CD14-positive monocyte (primary cell): ENCODE measurements around the gene APOBEC4. TPM values are rescaled to one million over a fixed set of nuclear protein-coding genes. Genes with fewer than 3 reads are reported as not detected.

ENCODE experiments used
- DNase-seq, 3 donors: peaks; one replicate each; pipeline ENCODE4 v3.0.0-alpha.2; 2011 to 2022
- H2AFZ ChIP-seq: 2 replicates; pipeline ENCODE4 v1.6.0; 2012; ENCODE audit warnings: mild to moderate bottlenecking, low read depth, low read length, inconsistent platforms; ENCODE audit not compliant: insufficient read depth, poor library complexity, severe bottlenecking
- H3K27ac ChIP-seq, 2 donors: 1 replicate in 1 of 2; 2 replicates in 1 of 2; pipeline ENCODE4 v1.5.1; 2012 to 2013; ENCODE audit warnings: low read length in 2 of 2, control low read depth in 1 of 2, inconsistent platforms in 1 of 2, low read depth in 1 of 2, mild to moderate bottlenecking in 1 of 2
- H3K27me3 ChIP-seq, 2 donors: one replicate each; pipeline versions ENCODE4 v1.6.0 to v1.6.1; 2011 to 2013; ENCODE audit warnings: low read length in 2 of 2; ENCODE audit not compliant: control insufficient read depth in 2 of 2, insufficient read depth in 2 of 2
- H3K36me3 ChIP-seq, 2 donors: replicated peaks in 1 of 2; 1 replicate in 1 of 2; 2 replicates in 1 of 2; pipeline versions ENCODE4 v1.5.1 to v1.6.1; 2012 to 2013; ENCODE audit warnings: low read length in 2 of 2, control low read depth in 1 of 2, inconsistent platforms in 1 of 2, mild to moderate bottlenecking in 1 of 2; ENCODE audit not compliant: insufficient read depth in 2 of 2, control insufficient read depth in 1 of 2
- H3K4me1 ChIP-seq, 2 donors: 1 replicate in 1 of 2; 2 replicates in 1 of 2; pipeline versions ENCODE4 v1.5.1 to v1.6.1; 2012 to 2013; ENCODE audit warnings: low read length in 2 of 2, control low read depth in 1 of 2, inconsistent platforms in 1 of 2, mild to moderate bottlenecking in 1 of 2, moderate library complexity in 1 of 2; ENCODE audit not compliant: insufficient read depth in 2 of 2, control insufficient read depth in 1 of 2
- H3K4me2 ChIP-seq: replicated peaks from 2 replicates; pipeline ENCODE3; 2012; ENCODE audit warnings: low read length, moderate library complexity, mild to moderate bottlenecking; ENCODE audit not compliant: poor library complexity, severe bottlenecking; ENCODE audit errors: extremely low read depth
- H3K4me3 ChIP-seq, 3 experiments: fragments of 200-600 bp in 1 of 3; sonication (generic) in 1 of 3; replicated peaks in 1 of 3; 1 replicate in 2 of 3; 2 replicates in 1 of 3; pipeline ENCODE4 v1.5.1; 2011 to 2013; ENCODE audit warnings: low read length in 3 of 3, mild to moderate bottlenecking in 3 of 3, control low read depth in 2 of 3, low read depth in 2 of 3, inconsistent platforms in 1 of 3, moderate library complexity in 1 of 3
- H3K79me2 ChIP-seq: 2 replicates; pipeline ENCODE4 v1.6.0; 2012; ENCODE audit warnings: mild to moderate bottlenecking, control low read depth, inconsistent platforms, low read length, moderate library complexity; ENCODE audit not compliant: insufficient read depth
- H3K9ac ChIP-seq: 2 replicates; pipeline ENCODE4 v1.6.0; 2017; ENCODE audit warnings: low read length, mild to moderate bottlenecking; ENCODE audit not compliant: insufficient read depth, poor library complexity, severe bottlenecking
- H3K9me3 ChIP-seq, 2 donors: replicated peaks in 1 of 2; 1 replicate in 1 of 2; 2 replicates in 1 of 2; pipeline versions ENCODE4 v1.5.1 to v1.6.1; 2012 to 2013; ENCODE audit warnings: low read length in 2 of 2, control low read depth in 1 of 2; ENCODE audit not compliant: control insufficient read depth in 1 of 2, insufficient read depth in 1 of 2
- H4K20me1 ChIP-seq: 2 replicates; pipeline ENCODE4 v1.6.0; 2012; ENCODE audit warnings: mild to moderate bottlenecking, low read length, control low read depth, moderate library complexity; ENCODE audit not compliant: insufficient read depth
- H3K27ac Mint-ChIP-seq, 7 donors: one replicate each; pipeline ENCODE4 v1.8.0; 2020; ENCODE audit warnings: mild to moderate bottlenecking in 7 of 7, mixed read lengths in 7 of 7, moderate library complexity in 6 of 7, inconsistent platforms in 2 of 7
- H3K27me3 Mint-ChIP-seq, 3 donors: one replicate each; pipeline ENCODE4 v1.8.0; 2021 to 2022; ENCODE audit warnings: low read depth in 3 of 3, mild to moderate bottlenecking in 3 of 3, mixed read lengths in 3 of 3, moderate library complexity in 3 of 3, inconsistent platforms in 1 of 3
- H3K36me3 Mint-ChIP-seq, 2 donors: one replicate each; pipeline ENCODE4 v1.8.0; 2020; ENCODE audit warnings: mixed read lengths in 2 of 2, inconsistent platforms in 1 of 2, mild to moderate bottlenecking in 1 of 2
- H3K4me1 Mint-ChIP-seq: one replicate; pipeline ENCODE4 v1.8.0; 2020; ENCODE audit warnings: mild to moderate bottlenecking, mixed read lengths
- H3K4me3 Mint-ChIP-seq, 2 donors: one replicate each; pipeline ENCODE4 v1.8.0; 2020; ENCODE audit warnings: mild to moderate bottlenecking in 2 of 2, mixed read lengths in 2 of 2, moderate library complexity in 1 of 2
- H3K9me3 Mint-ChIP-seq, 7 donors: one replicate each; pipeline ENCODE4 v1.8.0; 2020 to 2022; ENCODE audit warnings: mixed read lengths in 7 of 7, mild to moderate bottlenecking in 6 of 7, moderate library complexity in 6 of 7, inconsistent platforms in 2 of 7
- WGBS: methylation state at CpG from one replicate; pipeline ENCODE4 v1.1.5; 2013; ENCODE audit warnings: missing lambda C conversion rate; ENCODE audit not compliant: insufficient coverage; 5-methylcytosine and 5-hydroxymethylcytosine counted together
- intact Hi-C, 2 donors: fragments of 100-400 bp; cut with micrococcal nuclease; formaldehyde crosslinking; loops; one replicate each; pipeline versions ENCODE4 v1.15.0 to v1.15.1; 2023
- polyA plus RNA-seq, 3 donors: library from polyadenylated mRNA; depleted of rRNA in 1 of 3; unstranded in 2 of 3; stranded (reverse) in 1 of 3; fragments of 300-500 nt in 2 of 3; fragments of >200 nt in 1 of 3; fragmentation: Illumina TruSeq in 2 of 3; gene quantifications; 1 replicate in 2 of 3; 2 replicates in 1 of 3; pipeline ENCODE4 v1.2.3, GENCODE V29; 2012 to 2021
- TF ChIP-seq, protein P1 (sequence below): fragments of 200-600 bp; IDR thresholded peaks from one replicate; pipeline ENCODE4 v1.8.0; 2022; ENCODE audit warnings: antibody characterized with exemption, mild to moderate bottlenecking

APOBEC4 gene
- polyA plus RNA-seq, 3 donors: not detected

GRCh38 chr1:183675883-183676585, 22.9 kb upstream of the APOBEC4 start:
- no peaks in the 10 kb centered on the region for H3K36me3 Mint-ChIP-seq
- H2AFZ ChIP-seq: no peak overlapping the region
- H3K9me3 Mint-ChIP-seq: peaks cover 0 to 8% (median 3%) of the 10 kb centered on the region in 7 donors
- H3K9ac ChIP-seq: no peak overlapping the region
- no peaks in the 10 kb centered on the region for H3K79me2 ChIP-seq
- H3K9me3 ChIP-seq: no peaks in the 10 kb centered on the region
- peaks cover 0 to 3% of the 10 kb centered on the region in 2 donors for H3K27me3 ChIP-seq
- no peaks in the 10 kb centered on the region for H3K4me1 Mint-ChIP-seq
- no peaks in the 10 kb centered on the region for H3K36me3 ChIP-seq
- DNase-seq: no peak
- TF ChIP-seq, protein P1, sequence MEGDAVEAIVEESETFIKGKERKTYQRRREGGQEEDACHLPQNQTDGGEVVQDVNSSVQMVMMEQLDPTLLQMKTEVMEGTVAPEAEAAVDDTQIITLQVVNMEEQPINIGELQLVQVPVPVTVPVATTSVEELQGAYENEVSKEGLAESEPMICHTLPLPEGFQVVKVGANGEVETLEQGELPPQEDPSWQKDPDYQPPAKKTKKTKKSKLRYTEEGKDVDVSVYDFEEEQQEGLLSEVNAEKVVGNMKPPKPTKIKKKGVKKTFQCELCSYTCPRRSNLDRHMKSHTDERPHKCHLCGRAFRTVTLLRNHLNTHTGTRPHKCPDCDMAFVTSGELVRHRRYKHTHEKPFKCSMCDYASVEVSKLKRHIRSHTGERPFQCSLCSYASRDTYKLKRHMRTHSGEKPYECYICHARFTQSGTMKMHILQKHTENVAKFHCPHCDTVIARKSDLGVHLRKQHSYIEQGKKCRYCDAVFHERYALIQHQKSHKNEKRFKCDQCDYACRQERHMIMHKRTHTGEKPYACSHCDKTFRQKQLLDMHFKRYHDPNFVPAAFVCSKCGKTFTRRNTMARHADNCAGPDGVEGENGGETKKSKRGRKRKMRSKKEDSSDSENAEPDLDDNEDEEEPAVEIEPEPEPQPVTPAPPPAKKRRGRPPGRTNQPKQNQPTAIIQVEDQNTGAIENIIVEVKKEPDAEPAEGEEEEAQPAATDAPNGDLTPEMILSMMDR: no peak
- intact Hi-C loops: no loop called here
- no peak overlapping the region for H3K4me3 ChIP-seq
- H3K27ac ChIP-seq: no peak overlapping the region
- H3K27me3 Mint-ChIP-seq: peaks cover 0 to 8% (median 1%) of the 10 kb centered on the region in 3 donors
- no peak overlapping the region for H3K4me3 Mint-ChIP-seq
- no peaks in the 10 kb centered on the region for H3K4me1 ChIP-seq
- H3K4me2 ChIP-seq: no peak overlapping the region
- H4K20me1 ChIP-seq: no peaks in the 10 kb centered on the region
- H3K27ac Mint-ChIP-seq: no peak overlapping the region
- WGBS: no CpG with 5 or more reads among the region's 3 CpGs

DNA sequence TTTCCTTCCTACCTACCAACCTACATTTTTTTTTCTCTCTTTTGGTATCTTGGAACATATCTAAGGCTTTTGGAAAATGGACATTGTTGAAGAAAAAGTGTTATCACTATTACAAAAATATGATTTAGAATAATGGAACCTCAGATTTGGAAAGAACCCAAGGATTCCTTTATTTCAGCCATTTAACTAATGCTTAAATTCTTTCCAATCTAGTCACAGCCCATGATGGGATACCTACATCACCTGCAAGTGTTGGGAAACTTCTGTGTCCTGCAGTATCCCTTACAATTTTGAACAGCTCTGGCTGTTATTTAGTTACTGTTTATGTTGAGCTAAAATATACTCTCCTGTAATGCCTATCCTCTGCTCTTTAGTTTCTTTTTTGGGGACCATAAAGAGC, 22.3 kb upstream of the APOBEC4 start:
- H3K36me3 ChIP-seq: no peaks in the 10 kb centered on the region
- no peak overlapping the region for H3K4me2 ChIP-seq
- H3K9me3 ChIP-seq: no peaks in the 10 kb centered on the region
- H3K27ac ChIP-seq: no peak overlapping the region
- H3K79me2 ChIP-seq: no peaks in the 10 kb centered on the region
- peaks cover 0 to 3% of the 10 kb centered on the region in 2 donors for H3K27me3 ChIP-seq
- DNase-seq: no peak
- H3K27me3 Mint-ChIP-seq: peaks cover 0 to 9% (median 1%) of the 10 kb centered on the region in 3 donors
- intact Hi-C loops: no loop called here
- no peak overlapping the region for H2AFZ ChIP-seq
- H3K36me3 Mint-ChIP-seq: no peaks in the 10 kb centered on the region
- no peak overlapping the region for H3K4me3 Mint-ChIP-seq
- no peak overlapping the region for H3K9ac ChIP-seq
- TF ChIP-seq, protein P1: no peak
- no peak overlapping the region for H3K4me3 ChIP-seq
- H3K9me3 Mint-ChIP-seq: peaks cover 0 to 13% (median 6%) of the 10 kb centered on the region in 7 donors
- no peaks in the 10 kb centered on the region for H3K4me1 Mint-ChIP-seq
- no peaks in the 10 kb centered on the region for H3K4me1 ChIP-seq
- no peaks in the 10 kb centered on the region for H4K20me1 ChIP-seq
- no peak overlapping the region for H3K27ac Mint-ChIP-seq
